ENCODE data around the gene ID1.

The ID1 gene

DNA sequence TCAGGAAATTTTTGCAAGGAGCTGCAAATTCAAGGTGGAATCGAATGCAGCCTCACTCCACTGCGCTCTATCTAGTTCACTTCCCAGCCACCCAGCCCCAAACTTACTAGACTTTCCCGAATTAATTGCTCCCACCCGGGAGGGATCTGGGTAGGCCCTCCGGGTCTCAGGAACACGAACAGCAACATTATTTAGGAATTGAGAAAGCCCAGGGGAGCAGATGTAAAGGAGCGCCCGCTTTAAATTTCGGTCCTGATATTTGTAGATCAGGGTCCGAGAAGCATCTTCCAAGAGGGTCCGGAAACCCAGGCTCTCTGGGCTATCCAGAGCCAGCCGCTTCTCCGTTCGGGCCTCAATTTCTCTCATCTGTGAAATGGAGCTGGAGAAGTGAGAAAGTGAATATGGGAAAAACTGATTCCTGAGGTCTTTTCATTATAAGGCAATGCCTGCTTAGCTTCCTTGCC is 490 bp upstream of the ID1 start:
- no peak for TF ChIP-seq ZFX (IDR thresholded peaks at IDR 0.05; ENCODE audit: borderline replicate concordance)
- TF ChIP-seq, protein P1, sequence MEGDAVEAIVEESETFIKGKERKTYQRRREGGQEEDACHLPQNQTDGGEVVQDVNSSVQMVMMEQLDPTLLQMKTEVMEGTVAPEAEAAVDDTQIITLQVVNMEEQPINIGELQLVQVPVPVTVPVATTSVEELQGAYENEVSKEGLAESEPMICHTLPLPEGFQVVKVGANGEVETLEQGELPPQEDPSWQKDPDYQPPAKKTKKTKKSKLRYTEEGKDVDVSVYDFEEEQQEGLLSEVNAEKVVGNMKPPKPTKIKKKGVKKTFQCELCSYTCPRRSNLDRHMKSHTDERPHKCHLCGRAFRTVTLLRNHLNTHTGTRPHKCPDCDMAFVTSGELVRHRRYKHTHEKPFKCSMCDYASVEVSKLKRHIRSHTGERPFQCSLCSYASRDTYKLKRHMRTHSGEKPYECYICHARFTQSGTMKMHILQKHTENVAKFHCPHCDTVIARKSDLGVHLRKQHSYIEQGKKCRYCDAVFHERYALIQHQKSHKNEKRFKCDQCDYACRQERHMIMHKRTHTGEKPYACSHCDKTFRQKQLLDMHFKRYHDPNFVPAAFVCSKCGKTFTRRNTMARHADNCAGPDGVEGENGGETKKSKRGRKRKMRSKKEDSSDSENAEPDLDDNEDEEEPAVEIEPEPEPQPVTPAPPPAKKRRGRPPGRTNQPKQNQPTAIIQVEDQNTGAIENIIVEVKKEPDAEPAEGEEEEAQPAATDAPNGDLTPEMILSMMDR (IDR thresholded peaks at IDR 0.05), result no peak
- H3K27ac ChIP-seq, result peak overlapping the region; percentile 100

DNA sequence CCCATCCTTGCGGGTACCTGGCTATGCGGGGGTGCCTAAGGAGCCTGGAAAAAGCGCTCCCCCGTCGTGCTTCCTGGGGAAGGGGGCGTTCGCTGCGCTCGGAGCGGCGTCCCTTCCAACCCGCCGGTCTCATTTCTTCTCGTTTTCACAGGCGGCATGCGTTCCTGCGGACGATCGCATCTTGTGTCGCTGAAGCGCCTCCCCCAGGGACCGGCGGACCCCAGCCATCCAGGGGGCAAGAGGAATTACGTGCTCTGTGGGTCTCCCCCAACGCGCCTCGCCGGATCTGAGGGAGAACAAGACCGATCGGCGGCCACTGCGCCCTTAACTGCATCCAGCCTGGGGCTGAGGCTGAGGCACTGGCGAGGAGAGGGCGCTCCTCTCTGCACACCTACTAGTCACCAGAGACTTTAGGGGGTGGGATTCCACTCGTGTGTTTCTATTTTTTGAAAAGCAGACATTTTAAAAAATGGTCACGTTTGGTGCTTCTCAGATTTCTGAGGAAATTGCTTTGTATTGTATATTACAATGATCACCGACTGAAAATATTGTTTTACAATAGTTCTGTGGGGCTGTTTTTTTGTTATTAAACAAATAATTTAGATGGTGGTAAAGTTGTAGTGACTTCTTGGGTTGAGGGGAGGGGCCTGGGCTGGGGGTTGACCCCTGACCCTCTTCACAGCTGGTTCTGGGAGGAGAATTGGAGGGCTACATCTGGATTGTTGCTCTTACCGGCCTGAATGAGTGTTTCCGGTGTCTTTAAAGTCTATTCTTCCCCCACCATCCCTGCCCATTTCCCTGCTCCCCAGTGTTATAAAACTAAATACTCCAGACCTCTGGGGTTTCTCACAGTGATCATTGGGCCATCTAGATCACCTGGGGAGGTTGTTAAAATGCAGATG is 1.1 kb downstream of the ID1 start:
- TF ChIP-seq ZFX (IDR thresholded peaks at IDR 0.05; ENCODE audit: borderline replicate concordance), result no peak
- TF ChIP-seq, protein P1 (IDR thresholded peaks at IDR 0.05), result no peak
- peak overlapping the region; percentile 100 for H3K27ac ChIP-seq

DNA sequence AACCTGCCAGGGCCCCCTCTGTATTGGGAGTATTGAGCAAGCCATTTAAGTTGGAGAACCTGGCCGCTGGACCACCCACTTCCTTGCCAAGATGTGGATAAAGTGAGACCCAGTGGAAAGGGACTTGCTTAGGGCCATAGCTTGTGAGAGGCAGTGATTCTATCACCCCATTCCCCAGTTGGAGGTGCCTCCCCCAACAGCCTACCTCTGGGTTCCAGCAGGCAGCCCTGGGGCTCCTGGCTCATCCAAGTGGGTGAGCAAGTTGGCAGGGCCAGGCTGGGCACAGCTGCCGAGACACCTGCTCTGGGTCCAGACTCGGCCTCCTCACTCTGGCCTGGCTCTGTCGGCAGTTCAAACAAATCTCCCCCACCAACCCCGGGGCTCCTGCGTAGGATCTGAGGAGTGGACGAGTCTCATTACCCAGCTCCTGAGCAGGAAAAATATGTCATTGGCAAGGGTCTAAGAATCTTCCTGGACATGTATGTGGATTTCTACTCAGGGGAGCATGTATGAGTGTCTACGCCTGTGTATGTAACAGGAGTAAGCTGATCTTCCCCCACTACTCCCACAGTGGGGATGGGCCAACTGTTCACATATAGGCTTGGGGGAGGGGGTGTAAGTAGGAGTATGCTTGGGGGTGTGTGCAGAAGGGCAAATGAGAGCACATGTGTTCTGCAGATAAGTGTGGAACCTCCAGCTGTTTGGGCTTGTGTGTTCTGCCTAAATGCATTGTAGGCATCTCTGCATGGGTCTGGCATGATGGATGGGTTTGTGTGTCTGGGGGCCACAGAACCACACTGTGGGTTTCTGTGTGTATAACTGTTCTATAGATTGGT is 1.9 kb downstream of the ID1 start:
- H3K27ac ChIP-seq, result peak overlapping the region; percentile 100
- TF ChIP-seq, protein P1 (IDR thresholded peaks at IDR 0.05), result no peak
- TF ChIP-seq ZFX (IDR thresholded peaks at IDR 0.05; ENCODE audit: borderline replicate concordance), result no peak

DNA sequence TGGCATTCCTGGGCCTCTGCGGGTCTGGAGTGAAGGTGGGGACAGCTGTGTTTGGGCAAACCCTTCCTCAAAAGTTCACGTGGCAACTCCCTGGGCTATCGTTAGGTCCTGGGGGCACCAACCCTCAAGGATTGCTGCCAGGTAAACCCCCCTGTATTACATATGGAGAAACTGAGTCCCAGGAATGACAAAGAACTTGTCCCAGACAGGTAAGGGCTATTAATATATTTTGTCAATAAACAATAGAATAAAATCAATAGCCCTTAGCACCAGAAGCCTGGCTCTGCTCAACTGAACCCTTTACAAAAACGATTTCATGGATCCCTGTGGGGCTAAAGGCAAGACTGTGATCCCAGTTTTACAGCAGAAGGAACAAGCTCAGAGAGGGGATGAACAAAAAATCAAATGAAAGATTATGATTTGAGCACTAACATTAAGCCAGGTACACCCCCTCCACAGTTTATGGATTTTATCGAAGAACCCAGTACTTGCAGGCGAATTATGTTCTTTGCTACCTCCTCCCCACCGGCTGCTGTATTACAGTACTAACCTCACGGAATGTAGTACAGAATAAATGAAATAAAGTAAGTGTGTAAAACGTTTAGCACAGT is 2.7 kb downstream of the ID1 start:
- H3K27ac ChIP-seq, result peak overlapping the region; percentile 100
- TF ChIP-seq, protein P1 (IDR thresholded peaks at IDR 0.05), result no peak
- no peak for TF ChIP-seq ZFX (IDR thresholded peaks at IDR 0.05; ENCODE audit: borderline replicate concordance)

DNA sequence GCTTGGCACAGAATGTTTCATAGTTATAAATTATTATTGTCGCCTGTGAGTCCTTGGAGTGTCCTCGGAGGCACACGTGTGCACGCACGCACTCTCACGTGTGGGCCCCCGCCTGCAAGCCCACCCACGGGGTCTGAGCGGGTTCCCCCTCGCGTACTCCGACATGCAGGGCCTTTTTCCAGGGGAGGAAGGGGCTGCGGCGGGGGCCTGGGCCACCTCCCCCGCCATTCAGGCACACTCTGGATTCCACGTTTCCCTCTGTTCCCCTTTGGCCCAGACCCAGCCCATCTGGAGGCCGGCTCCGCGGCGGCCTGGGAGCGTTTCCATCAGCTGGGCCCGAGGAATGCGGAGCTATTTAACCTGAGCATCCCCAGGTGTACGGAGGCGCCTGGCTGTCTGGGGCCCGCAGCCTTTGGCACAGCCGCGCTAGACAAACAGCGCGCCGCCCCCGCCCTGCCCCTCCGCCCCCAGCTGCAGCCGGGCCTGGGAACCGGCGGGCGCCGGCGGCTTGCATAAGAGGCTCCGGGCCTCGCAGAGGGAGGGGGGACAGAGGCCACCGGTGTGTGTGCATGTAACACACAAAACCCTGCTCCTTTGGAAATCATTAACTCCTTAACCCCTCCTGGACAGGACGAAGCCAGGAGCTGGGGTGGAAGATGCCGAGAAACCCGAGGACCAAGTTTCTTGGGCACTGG is 3.3 kb downstream of the ID1 start:
- peak overlapping the region; percentile 100 for H3K27ac ChIP-seq
- TF ChIP-seq ZFX (IDR thresholded peaks at IDR 0.05; ENCODE audit: borderline replicate concordance), result no peak
- TF ChIP-seq, protein P1 (IDR thresholded peaks at IDR 0.05), result no peak

DNA sequence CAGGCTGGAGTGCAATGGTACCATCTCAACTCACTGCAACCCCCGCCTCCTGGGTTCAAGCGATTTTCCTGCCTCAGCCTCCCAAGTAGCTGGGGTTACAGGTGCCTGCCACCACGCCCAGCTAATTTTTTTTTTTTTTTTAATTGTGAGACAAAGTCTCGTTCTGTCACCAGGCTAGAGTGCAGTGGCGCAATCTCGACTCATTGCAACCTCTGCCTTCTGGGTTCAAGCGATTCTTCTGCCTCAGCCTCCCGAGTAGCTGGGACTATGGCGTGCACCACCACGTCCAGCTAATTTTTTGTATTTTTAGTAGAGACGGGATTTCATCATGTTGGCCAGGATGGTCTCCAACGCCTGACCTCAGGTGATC is 7.2 kb downstream of the ID1 start:
- peak overlapping the region; percentile 100 for H3K27ac ChIP-seq

DNA sequence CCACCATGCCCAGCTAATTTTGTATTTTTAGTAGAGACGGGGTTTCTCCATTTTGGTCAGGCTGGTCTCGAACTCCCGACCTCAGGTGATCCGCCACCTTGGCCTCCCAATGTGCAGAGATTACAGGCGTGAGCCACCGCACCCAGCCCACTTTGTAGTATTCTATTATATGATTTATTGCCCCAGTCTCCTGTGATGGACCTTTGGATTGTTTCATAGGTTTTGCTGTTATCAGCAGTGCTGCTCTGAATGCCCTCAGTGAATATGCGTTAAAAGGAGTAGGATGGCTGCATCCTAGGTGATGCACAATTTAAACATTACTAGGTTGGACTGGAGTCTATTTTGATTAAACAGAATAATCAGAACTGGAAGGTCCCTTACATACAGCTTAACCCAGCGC is 10.3 kb downstream of the ID1 start:
- TF ChIP-seq, protein P1 (IDR thresholded peaks at IDR 0.05), result no peak
- no peak for TF ChIP-seq ZFX (IDR thresholded peaks at IDR 0.05; ENCODE audit: borderline replicate concordance)
- no peak overlapping the region for H3K27ac ChIP-seq
